ENCODE results near the gene MIA.

DNA sequence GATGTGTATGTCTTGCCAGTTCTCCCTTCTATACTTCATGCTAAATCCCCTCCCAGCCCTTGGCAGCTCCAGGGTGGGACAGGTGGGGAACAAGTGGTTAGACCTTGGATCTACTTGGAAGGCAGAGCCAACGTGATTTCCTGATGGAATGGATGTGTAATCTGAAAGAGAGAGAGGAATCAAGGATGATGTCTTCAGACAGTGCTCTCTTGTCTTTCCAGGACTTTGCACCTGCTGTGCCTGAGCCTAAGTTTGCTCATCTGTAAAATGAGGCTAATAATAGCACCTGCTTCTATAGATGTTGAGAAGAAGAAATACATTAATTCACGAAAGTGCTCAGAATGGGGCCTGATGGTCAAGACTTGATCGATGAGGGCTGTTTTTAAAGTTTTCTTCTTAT lies 16.7 kb downstream of the MIA start:
- TF ChIP-seq CTCF (IDR thresholded peaks at IDR 0.05 in 8 of 11, conservative IDR thresholded peaks at IDR 0.05 in 3 of 11): no peak
- TF ChIP-seq POLR2AphosphoS5 (IDR thresholded peaks at IDR 0.05): no peak
